ENCODE data around the gene CAMK4.

CAMK4 gene

GRCh38 chr5:111517853-111518501 is 293.8 kb downstream of the CAMK4 start:
- Mint-ChIP-seq H3K9me3 (no peaks in the 10 kb centered on the region), H3K4me3 (no peak overlapping the region), H3K27me3 (peaks cover 1% of the 10 kb centered on the region), H3K36me3 (ENCODE audit: low read depth) (no peaks in the 10 kb centered on the region), H3K4me1 (peaks cover 17% of the 10 kb centered on the region), H3K27ac (no peak overlapping the region)
- no peak for DNase-seq
- no peak for ATAC-seq

- peaks cover 1% of the 10 kb centered on the region for H3K27me3 Mint-ChIP-seq
- no peak for DNase-seq
- H3K36me3 Mint-ChIP-seq (ENCODE audit: low read depth), result no peaks in the 10 kb centered on the region
- ATAC-seq, result no peak
- H3K4me1 Mint-ChIP-seq, result peaks cover 11% of the 10 kb centered on the region
- H3K9me3 Mint-ChIP-seq, result no peaks in the 10 kb centered on the region
- no peak overlapping the region for H3K27ac Mint-ChIP-seq
- H3K4me3 Mint-ChIP-seq, result no peak overlapping the region
Measured at GRCh38 chr5:111518777-111519176, 294.6 kb downstream of the CAMK4 start.

GRCh38 chr5:111520908-111521307 is 296.7 kb downstream of the CAMK4 start:
- Mint-ChIP-seq H3K4me1 (peaks cover 2% of the 10 kb centered on the region), H3K36me3 (ENCODE audit: low read depth) (no peaks in the 10 kb centered on the region), H3K27me3 (peaks cover 1% of the 10 kb centered on the region), H3K4me3 (no peak overlapping the region), H3K27ac (no peak overlapping the region), H3K9me3 (no peaks in the 10 kb centered on the region)
- ATAC-seq, result no peak
- no peak for DNase-seq

- peaks cover 2% of the 10 kb centered on the region for H3K36me3 Mint-ChIP-seq (ENCODE audit: low read depth)
- H3K4me1 Mint-ChIP-seq, result peaks cover 22% of the 10 kb centered on the region
- ATAC-seq (no peak), DNase-seq (no peak)
- H3K9me3 Mint-ChIP-seq, result no peaks in the 10 kb centered on the region
- no peak overlapping the region for H3K4me3 Mint-ChIP-seq
- no peak overlapping the region for H3K27ac Mint-ChIP-seq
- H3K27me3 Mint-ChIP-seq, result no peaks in the 10 kb centered on the region
Measured at GRCh38 chr5:111528056-111528455, 303.9 kb downstream of the CAMK4 start.

- ATAC-seq (peak; percentile 100), DNase-seq (peak; percentile 81)
- Mint-ChIP-seq H3K9me3 (no peaks in the 10 kb centered on the region), H3K4me1 (peaks cover 22% of the 10 kb centered on the region), H3K36me3 (ENCODE audit: low read depth) (peaks cover 2% of the 10 kb centered on the region), H3K27ac (peak overlapping the region; percentile 94), H3K27me3 (no peaks in the 10 kb centered on the region), H3K4me3 (peak overlapping the region; percentile 63)
Measured at GRCh38 chr5:111530298-111530740, 306.1 kb downstream of the CAMK4 start.

GRCh38 chr5:111532886-111533582 is 308.9 kb downstream of the CAMK4 start:
- ATAC-seq, result no peak
- no peak for DNase-seq
- H3K4me1 Mint-ChIP-seq, result peaks cover 22% of the 10 kb centered on the region
- H3K9me3 Mint-ChIP-seq, result no peaks in the 10 kb centered on the region
- no peak overlapping the region for H3K4me3 Mint-ChIP-seq
- H3K36me3 Mint-ChIP-seq (ENCODE audit: low read depth), result peaks cover 2% of the 10 kb centered on the region
- H3K27me3 Mint-ChIP-seq, result peaks cover 6% of the 10 kb centered on the region
- H3K27ac Mint-ChIP-seq, result no peak overlapping the region

- no peak overlapping the region for H3K4me3 Mint-ChIP-seq
- ATAC-seq, result no peak
- H3K36me3 Mint-ChIP-seq (ENCODE audit: low read depth), result no peaks in the 10 kb centered on the region
- peaks cover 17% of the 10 kb centered on the region for H3K27me3 Mint-ChIP-seq
- peaks cover 6% of the 10 kb centered on the region for H3K4me1 Mint-ChIP-seq
- H3K27ac Mint-ChIP-seq, result no peak overlapping the region
- no peaks in the 10 kb centered on the region for H3K9me3 Mint-ChIP-seq
- DNase-seq, result no peak
Measured at GRCh38 chr5:111535879-111536549, 311.8 kb downstream of the CAMK4 start.

- no peaks in the 10 kb centered on the region for H3K9me3 Mint-ChIP-seq
- no peak for ATAC-seq
- H3K36me3 Mint-ChIP-seq (ENCODE audit: low read depth), result no peaks in the 10 kb centered on the region
- H3K4me1 Mint-ChIP-seq, result no peaks in the 10 kb centered on the region
- H3K27ac Mint-ChIP-seq, result no peak overlapping the region
- H3K27me3 Mint-ChIP-seq, result peaks cover 17% of the 10 kb centered on the region
- no peak overlapping the region for H3K4me3 Mint-ChIP-seq
- DNase-seq, result no peak
Measured at GRCh38 chr5:111537141-111538024, 313.2 kb downstream of the CAMK4 start.

Measured in activated naive CD8-positive, alpha-beta T cell treated with anti-CD3 and anti-CD28 coated beads, Interleukin-2, amount 50 U/mL, for 24 hours (primary cell).